ENCODE measurements around the gene DDX27. TPM values are rescaled to one million over a fixed set of nuclear protein-coding genes. Genes with fewer than 3 reads are reported as not detected.

Gene DDX27
- total and polyA plus RNA-seq, 2 of the 13 experiments (the other 11 are each of a cell fraction or from before 2014, with no cell fraction given) = 42.6 to 72.8 TPM

- TF ChIP-seq CAMTA2 (CRISPR knock-in tag; IDR thresholded peaks at IDR 0.05; ENCODE audit: borderline replicate concordance) (no peak), ZNF496 (CRISPR knock-in tag; IDR thresholded peaks at IDR 0.05; ENCODE audit: insufficient replicate concordance) (no peak), RFX5 (IDR thresholded peaks at IDR 0.05; ENCODE audit: low read depth, low read length) (peak; percentile 68; the same call in 1 of the 2 replicates), CENPT (CRISPR knock-in tag; IDR thresholded peaks at IDR 0.05; ENCODE audit: low read depth) (no peak), ZSCAN25 (CRISPR knock-in tag; IDR thresholded peaks at IDR 0.05) (peak; percentile 83; the same call in 1 of the 2 replicates), ZNF414 (CRISPR knock-in tag; IDR thresholded peaks at IDR 0.05) (peak; percentile 94), ZFP36 (IDR thresholded peaks at IDR 0.05; ENCODE audit: borderline replicate concordance, low read depth, low read length, partially characterized antibody) (no peak), ZNF878 (CRISPR knock-in tag; IDR thresholded peaks at IDR 0.05) (no peak), ZNF24 (IDR thresholded peaks at IDR 0.05) (no peak), DMAP1 (CRISPR knock-in tag; IDR thresholded peaks at IDR 0.05) (peak; percentile 95), HOXA7 (CRISPR knock-in tag; IDR thresholded peaks at IDR 0.05) (0 out of 2 replicates have a peak, but pooled peaks have one; percentile 29), HDAC6 (IDR thresholded peaks at IDR 0.05; ENCODE audit: low read depth, low read length) (no peak), PHF20 (CRISPR knock-in tag; IDR thresholded peaks at IDR 0.05) (peak; percentile 97), NFE2L2 (IDR thresholded peaks at IDR 0.05; ENCODE audit: low read length) (no peak), ZBTB46 (CRISPR knock-in tag; IDR thresholded peaks at IDR 0.05; ENCODE audit: borderline replicate concordance) (no peak), MEF2D (CRISPR knock-in tag; IDR thresholded peaks at IDR 0.05) (peak; percentile 96), ZNF367 (CRISPR knock-in tag; IDR thresholded peaks at IDR 0.05; ENCODE audit: borderline replicate concordance) (no peak), ZNF672 (CRISPR knock-in tag; IDR thresholded peaks at IDR 0.05) (no peak), NPAS2 (CRISPR knock-in tag; IDR thresholded peaks at IDR 0.05; ENCODE audit: borderline replicate concordance) (no peak), ZNF274 (CRISPR knock-in tag; IDR thresholded peaks at IDR 0.05) (peak; percentile 97; the same call in 1 of the 2 replicates), ZNF816 (CRISPR knock-in tag; IDR thresholded peaks at IDR 0.05; ENCODE audit: borderline replicate concordance) (no peak), ARID3A (IDR thresholded peaks at IDR 0.05; ENCODE audit: low read depth, low read length) (peak; percentile 35; the same call in 1 of the 2 replicates), ZSCAN29 (CRISPR knock-in tag; conservative IDR thresholded peaks at IDR 0.05) (peak; percentile 13; the same call in 1 of the 2 replicates), ZNF850 (CRISPR knock-in tag; conservative IDR thresholded peaks at IDR 0.05) (no peak), GATA4 (IDR thresholded peaks at IDR 0.05; ENCODE audit: borderline replicate concordance, low read depth) (no peak; the same call in 1 of the 2 replicates)
These were observed at the start of gene DDX27 (continued) for GRCh38 chr20:49219091-49219923.
